IPS-18c (cell line): ENCODE measurements around the gene DPPA2.
"Not testable (repeated sequence)": the region's sequence is repeated elsewhere in the genome, so short reads cannot be mapped to it uniquely, and the experiment has no call there.

Experiments used
- H3K4me3 ChIP-seq: 2 replicates; pipeline ENCODE4 v1.7.0; 2013; ENCODE audit warnings: low read depth, mild to moderate bottlenecking, low read length, moderate library complexity; ENCODE audit not compliant: insufficient read depth
- H3K9me3 ChIP-seq: one replicate; pipeline ENCODE4 v1.6.1; 2013; ENCODE audit warnings: mild to moderate bottlenecking, low read length, moderate library complexity; ENCODE audit not compliant: control insufficient read depth, insufficient read depth

DPPA2 gene, protein sequence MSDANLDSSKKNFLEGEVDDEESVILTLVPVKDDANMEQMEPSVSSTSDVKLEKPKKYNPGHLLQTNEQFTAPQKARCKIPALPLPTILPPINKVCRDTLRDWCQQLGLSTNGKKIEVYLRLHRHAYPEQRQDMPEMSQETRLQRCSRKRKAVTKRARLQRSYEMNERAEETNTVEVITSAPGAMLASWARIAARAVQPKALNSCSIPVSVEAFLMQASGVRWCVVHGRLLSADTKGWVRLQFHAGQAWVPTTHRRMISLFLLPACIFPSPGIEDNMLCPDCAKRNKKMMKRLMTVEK

DNA sequence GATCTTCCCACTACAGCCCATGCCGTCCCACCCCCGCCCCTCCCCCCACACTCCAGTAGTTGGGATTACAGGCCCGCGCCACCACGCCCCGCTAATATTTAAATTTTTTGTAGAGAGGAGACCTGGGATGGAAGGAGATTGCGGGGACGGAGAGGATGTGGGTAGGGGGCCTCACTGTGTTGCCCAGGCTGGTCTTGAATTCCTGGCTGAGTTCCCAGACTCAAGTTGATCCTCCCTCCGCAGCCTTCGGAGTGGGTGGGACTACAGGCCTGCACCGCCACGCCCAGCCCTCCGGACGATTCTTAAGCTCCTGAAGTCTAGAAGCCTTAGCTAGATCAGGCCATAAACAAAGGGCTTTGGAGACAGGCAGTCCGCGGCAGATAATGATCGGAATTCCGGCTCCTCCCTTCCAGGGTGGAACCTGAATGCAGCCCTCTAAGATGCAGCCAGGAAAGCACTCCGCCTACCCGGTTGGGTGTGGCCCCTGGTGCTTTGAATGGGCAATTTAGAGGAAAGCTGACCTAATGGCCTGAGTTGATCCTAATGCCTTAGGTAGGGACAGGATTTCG is at the start of gene DPPA2:
Gene DPPA2 (minus strand): TSS at position 356 of the 569 bp plus-strand sequence. CDS start 1,975 bp downstream, outside the sequence.
- H3K4me3 ChIP-seq: no peak within 1 kb of the TSS

DNA sequence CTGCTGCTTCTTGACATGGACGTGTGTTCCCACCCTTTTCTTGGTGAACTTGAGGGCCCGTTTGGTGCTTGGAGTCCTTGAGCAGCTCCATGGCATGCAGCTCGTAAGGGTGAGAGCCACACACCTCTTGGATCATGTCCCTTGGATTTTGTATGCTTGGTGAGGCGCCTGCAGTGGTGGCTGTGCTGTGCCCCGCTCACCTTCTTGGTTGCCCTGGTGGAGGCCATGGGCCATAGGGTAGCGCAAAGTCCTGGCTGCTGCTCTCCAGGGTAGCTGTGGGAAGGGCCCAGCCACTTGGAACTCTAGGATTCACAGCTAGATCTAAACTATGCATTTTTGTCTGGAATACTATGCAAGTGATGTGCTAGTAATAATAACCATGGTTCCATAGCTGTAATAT is 47.8 kb upstream of the DPPA2 start:
- Histone ChIP-seq H3K9me3 (no peaks in the 10 kb centered on the region), H3K4me3 (no peak overlapping the region)

More for the DNA sequence above, at the start of gene DPPA2:
- no peaks in the 10 kb centered on the region for H3K9me3 ChIP-seq

DNA sequence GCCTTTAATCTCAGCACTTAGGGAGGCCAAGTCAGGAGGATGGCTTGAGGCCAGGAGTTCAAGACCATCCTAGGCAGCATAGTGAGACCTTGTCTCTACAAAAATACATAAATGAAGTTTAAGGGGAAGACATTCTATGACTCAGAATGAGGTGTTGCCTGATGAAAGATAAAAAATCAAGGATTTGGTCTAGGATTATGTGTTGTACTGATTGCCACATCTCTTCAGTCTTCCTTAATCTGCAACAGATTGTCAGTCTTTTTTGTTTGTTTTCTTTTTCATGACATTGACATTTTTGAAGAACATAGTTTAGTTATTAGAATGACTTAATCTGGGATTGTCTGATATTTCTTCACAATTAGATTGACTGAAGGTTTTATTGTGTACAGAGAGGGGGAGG is 47.3 kb upstream of the DPPA2 start:
- H3K9me3 ChIP-seq: no peaks in the 10 kb centered on the region
- H3K4me3 ChIP-seq: no peak overlapping the region

DNA sequence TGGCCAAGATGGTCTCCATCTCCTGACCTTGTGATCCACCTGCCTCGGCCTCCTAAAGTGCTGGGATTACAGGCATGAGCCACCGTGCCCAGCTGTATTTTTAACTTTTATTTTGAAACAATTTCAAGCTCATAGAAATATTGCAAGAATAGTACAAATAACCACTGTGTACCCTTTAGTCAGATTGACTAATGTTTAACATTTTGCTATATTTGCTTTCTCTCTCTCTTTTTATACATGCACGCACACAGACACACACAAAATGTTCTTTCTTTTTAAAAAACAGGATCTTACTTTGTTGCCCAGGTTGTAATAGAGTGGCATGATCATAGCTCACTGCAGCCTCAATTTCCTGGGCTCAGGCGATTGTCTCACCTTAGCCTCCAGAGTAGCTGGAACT is 46.5 kb upstream of the DPPA2 start:
- Histone ChIP-seq H3K4me3 (no peak overlapping the region), H3K9me3 (no peaks in the 10 kb centered on the region)

DNA sequence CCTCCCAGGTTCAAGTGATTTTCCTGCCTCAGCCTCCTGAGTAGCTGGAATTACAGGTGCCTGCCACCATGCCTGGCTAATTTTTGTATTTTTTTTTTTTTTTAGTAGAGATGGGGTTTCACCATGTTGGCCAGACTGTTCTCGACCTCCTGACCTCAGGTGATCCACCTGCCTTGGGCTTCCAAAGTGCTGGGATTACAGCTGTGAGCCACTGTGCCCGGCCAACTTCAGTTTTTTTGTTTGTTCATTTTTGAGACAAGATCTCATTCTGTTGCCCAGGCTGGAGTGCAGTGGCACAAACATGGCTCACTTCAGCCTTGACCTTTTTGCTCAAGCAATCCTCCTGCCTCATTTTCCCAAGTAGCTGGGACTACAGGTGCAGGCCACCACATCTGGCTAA is 42.5 kb upstream of the DPPA2 start:
- H3K4me3 ChIP-seq, H3K9me3 ChIP-seq: not testable (repeated sequence)

DNA sequence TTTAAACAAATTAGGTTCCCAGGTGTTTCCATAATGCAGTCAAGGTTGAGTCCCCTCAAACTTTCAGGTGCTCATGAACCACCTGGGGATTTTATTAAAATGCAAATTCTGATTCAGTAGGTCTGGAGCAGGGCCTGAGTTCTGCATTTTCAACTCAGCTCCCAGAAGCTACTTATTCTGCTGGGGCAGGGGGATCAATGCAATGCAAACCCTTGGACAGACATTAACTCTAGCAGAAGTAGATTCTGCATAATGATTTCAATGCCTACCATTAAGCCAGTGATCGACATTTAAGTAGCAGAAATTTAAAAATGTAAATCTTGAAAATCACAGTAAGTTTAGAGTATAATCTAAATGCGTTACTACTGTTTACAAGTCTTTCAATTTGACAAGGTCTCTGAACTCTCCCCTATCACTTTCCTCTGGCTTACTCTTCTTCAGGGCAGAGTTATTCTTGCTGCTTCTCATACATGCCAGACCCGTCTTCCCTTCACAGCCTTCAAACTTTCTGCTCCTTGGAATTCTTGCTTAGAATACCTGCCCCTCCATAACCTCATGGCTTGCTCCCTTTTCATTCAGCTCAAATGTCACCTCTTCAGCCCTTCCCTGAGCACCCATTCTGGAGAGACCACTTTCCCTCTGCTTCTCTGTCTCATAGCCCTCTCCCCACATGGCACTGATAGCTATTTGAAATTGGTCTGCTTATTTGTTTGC is 40.3 kb upstream of the DPPA2 start:
- Histone ChIP-seq H3K4me3 (no peak overlapping the region), H3K9me3 (no peaks in the 10 kb centered on the region)

DNA sequence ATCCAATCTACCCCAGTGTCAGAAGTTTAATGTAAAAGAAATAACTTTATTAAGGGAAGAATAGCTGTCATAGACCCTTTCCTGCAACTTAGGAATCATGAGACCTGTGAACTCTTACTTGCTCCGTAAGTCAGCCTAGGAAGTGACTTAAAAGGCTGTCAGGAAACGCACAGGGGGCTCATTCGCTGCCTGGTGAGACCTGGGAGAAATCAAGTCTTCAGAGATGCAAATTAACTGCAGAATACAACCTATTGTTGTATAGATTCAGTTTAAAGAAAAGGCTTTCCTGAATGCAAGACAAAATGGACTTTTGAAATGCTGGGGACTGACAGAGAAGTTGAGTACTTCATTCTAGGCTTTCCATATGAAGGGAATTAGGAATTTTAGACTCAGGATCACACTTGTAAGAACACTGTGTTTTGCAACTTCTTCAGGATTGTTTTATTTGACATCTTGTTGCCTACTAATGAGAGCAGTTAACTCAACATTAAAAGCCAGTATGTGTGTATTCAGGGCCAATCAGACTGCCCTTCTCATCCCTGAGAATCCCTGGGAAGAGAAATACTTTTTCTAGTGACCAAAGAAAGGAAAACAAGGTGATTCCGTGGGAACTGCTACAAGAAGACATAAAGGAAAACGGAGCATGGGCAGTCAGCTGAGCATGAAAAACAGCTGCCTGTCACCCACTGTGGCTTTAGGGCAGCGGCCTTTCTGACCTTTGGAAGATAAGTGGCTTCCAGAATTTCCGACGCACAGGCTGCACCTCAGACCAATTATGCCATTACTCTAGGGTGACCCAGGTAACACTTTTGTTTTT is 39.5 kb upstream of the DPPA2 start:
- Histone ChIP-seq H3K9me3 (no peaks in the 10 kb centered on the region), H3K4me3 (no peak overlapping the region)

DNA sequence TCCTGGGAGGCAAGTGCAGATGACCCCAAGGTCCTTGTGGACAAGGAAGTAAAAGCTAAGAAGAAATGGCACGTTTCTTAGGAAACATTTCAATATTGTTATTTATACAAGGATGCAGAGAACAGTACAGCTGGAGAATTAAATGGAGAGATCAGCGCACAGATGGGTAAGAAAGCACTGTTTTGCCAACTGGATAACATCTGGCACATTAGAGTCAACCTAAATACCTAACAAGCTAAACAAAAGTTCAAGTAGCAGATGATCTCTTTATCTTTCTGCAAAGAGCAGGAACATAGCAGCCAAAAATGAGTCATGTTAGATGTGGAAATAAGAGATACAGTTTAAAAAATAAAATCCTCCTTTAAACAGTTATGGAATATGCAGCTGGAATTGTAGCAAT is 36.7 kb upstream of the DPPA2 start:
- no peak overlapping the region for H3K4me3 ChIP-seq
- no peaks in the 10 kb centered on the region for H3K9me3 ChIP-seq

DNA sequence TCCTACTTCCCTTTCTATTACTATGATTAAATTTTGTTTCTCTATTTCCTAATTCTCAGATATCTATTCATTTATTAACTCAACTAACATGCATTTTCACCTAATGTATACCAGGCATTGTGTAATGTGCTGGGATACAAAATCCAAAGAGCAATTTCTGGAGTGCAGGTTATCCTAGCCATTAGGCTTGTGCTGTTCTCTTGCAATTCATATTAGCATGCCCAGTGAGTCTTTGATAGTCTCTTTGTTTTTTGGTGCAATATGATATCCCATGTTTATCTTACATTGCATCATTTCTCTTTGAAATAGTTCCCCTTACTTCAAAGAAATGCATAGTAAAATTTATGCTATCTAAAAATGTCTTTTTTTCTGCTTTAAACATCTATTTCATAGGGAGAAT is 34.9 kb upstream of the DPPA2 start:
- H3K9me3 ChIP-seq: no peaks in the 10 kb centered on the region
- H3K4me3 ChIP-seq: no peak overlapping the region

DNA sequence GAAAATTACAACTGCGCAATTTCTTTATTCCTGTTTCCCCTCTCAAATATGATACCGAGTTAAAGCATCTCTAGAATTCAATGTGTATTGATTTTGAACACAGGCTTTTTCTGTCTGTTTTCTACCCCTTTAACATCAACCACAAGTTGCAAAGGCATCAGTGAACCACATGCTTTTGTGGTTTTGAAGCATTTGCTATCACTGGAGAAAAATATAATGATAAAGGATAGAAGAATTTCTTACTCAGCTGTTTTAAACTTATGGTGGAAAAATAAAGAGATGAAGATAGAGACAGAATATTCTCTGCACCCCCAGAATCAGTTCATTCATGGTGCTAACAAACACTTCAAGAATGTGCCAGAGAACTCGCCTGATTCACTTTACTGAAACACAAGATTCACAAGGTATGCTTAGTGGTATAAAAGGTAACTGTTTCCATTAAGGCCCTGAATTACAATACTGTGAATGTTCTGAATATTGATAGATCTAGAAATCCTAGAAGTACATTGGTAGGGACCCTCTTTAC is 30.5 kb upstream of the DPPA2 start:
- Histone ChIP-seq H3K9me3 (no peaks in the 10 kb centered on the region), H3K4me3 (no peak overlapping the region)

DNA sequence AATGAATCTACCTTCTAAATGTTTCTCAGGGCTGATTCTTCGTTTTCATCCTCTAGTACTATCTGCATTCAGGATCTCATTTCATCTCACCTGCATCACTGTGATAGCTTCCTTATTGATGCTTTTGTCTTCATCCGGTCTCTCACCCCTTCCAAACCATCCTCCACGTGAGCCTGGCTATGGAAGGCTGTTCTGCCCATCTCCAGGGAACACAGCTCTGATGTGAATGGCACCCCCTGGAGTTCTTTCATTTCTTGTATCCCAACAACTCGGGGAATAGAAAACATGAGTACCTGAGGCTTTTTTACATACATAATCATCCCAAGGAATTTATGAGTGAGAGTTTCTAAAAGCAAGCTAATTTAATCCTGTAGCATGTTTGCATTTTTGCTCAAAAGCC is 29.8 kb upstream of the DPPA2 start:
- Histone ChIP-seq H3K9me3 (no peaks in the 10 kb centered on the region), H3K4me3 (no peak overlapping the region)

DNA sequence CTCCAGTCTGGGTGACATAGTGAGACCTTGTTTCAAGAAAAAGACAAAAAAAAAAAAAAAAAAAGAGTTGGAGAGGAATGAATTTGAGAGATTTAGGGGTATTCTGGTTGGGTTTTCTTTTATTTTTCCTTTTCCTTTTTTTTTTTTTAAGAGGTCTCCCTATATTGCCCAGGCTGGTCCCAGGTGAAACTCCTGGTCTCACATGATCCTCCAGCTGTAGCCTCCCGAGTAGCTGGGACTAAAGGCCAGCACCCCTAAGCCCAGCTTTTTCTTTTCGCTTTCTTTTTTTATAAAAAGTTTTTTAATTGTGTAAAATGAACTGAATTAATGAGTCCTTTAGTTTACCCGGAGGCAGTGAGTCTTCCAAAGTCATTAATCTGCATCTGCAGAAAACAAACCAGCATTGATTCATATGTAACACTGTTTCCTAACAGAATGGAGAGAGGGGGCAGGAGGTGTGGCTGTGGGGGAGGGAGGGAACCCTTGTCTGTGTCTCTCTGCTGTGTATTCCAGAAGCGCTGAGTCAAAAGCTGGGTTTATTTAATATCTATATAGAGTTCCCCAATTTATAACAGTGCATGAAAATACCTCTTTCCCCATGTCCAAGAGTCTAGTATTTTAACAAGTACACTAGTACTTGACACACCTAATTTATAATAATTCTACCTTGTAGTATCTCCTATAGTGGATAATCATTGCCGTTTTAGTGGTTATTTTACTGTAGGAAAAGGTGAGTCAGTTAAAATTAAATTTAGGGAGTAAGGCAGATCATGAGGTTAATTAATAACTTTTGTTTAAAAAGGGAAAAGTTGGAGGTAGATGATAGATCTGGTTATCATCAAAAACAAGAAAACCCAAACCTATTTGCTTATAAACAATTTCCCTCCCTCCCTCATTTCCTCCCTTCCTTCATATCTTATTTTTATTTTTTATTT is 23.7 kb upstream of the DPPA2 start:
- no peaks in the 10 kb centered on the region for H3K9me3 ChIP-seq
- H3K4me3 ChIP-seq: peak overlapping the region; percentile 26; the same call in 1 of the 2 replicates

DNA sequence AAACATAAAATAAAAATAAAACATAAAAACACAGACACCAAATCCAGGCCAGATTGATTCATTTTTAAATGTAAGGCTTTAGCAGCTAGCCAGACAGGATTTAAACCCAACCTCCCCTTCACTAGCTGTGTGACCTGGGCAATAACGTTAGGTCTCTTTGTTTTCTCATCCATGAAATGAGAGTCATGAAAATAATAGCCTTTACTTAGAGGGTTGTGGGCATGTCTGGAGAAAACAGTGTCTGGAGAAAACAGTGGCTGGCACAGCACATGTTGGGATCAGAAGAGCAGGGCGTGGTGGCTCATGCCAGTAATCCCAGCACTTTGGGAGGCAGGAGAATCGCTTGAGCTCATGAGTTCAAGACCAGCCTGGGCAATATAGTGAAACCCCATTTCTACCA is 22.9 kb upstream of the DPPA2 start:
- H3K9me3 ChIP-seq: no peaks in the 10 kb centered on the region
- peak overlapping the region; percentile 26; the same call in 1 of the 2 replicates for H3K4me3 ChIP-seq

DNA sequence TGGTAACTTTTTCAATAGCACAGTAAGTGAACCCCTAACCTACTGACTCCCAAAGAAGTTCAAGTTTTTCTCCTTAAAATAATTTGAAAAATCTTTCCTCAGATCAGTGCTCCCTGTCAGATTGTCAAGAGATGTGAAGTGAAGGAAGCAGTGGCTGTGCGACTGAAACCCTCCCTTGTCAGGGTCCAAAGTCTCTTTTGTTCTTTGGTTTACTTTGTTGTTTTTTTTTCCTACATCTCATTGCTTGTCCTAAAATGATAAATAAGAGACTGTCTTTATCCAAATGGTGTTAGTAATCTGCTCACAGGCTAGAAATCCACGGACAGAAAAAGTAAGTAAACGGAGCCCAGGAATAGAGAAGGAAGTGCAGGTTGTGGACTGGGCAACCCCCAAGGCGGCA is 22.0 kb upstream of the DPPA2 start:
- peak overlapping the region; percentile 65; the same call in 1 of the 2 replicates for H3K4me3 ChIP-seq

DNA sequence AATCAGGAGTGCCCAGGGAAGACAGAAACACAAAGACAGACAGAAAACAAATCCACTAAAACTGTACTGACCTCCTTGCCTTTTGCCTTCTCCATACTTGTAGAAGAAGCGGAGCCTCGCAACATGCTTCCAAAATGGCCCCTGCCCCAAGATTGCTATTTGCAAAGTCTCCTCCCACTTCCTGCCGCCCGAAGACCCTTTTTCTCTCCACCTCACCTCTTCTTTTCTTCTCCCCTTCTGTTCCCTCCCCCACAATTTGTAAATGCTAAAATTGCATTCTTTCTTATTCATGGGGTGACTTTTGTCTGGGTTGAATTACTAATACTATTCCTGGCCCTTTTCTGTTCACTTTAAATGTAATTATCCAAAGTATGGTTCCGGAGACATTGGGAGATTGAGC is 21.1 kb upstream of the DPPA2 start, which contains the start of gene DPPA4:
Gene DPPA4 (minus strand): TSS at position 154 of the 400 bp plus-strand sequence. CDS start 29 bp downstream, at position 125.
- Histone ChIP-seq H3K9me3 (no peaks in the 10 kb centered on the region), H3K4me3 (peak within 1 kb of the TSS; percentile 65)

More for the DNA sequence above, 22.0 kb upstream of the DPPA2 start:
- H3K9me3 ChIP-seq: no peaks in the 10 kb centered on the region

DNA sequence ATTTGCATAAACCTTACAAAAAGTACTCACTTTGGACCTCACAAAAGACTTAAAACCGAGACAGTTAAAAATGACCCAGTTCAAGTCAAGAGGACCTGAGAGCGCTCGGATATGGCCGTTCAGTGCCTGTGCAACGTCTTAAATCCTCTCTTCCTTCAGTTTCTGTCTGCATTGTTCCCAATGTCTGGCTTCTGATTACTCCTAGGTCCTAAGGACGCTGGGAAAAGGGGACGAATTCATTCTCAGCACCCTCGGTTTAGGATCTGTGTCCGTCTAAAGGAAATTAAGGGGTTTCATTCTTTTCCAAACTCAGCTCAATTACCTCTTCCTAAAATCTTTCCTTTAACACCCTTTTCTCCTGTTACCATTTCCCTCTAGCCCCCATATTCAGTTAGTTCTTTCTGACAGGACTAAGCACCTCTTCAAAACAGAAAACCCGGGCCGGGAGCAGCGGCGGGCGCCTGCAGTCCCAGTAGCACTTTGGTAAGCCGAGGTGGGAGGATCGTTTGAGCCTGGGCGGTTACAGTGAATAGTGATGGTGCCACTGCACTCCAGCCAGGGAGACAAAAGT is 20.1 kb upstream of the DPPA2 start:
- Histone ChIP-seq H3K9me3 (no peaks in the 10 kb centered on the region), H3K4me3 (peak overlapping the region; percentile 65)
